Measurements from ENCODE around the gene KCNQ1. TPM values are rescaled to one million over a fixed set of nuclear protein-coding genes. Genes with fewer than 3 reads are reported as not detected.

The KCNQ1 gene
- total and polyA plus RNA-seq, 2 of the 13 experiments (the other 11 are each of a cell fraction or from before 2014, with no cell fraction given) = 0.02 to 0.08 TPM

- Histone ChIP-seq H3K79me2 (ENCODE audit: insufficient read depth, low read length) (no peaks in the 10 kb centered on the region), H4K20me1 (ENCODE audit: insufficient read depth, low read length) (no peaks in the 10 kb centered on the region), H2AFZ (ENCODE audit: low read length) (no peak overlapping the region), H3K4me1 (ENCODE audit: insufficient read depth, low read length) (peaks cover 5% of the 10 kb centered on the region; the same call in 1 of the 2 replicates), H3K27me3 (ENCODE audit: control insufficient read depth in 1 of 2, insufficient read depth in 2 of 2, low read length in 2 of 2) (peaks cover 10 to 78% of the 10 kb centered on the region in 2 experiments), H3K4me2 (ENCODE audit: low read depth, low read length) (no peak overlapping the region), H3K27ac (ENCODE audit: extremely low read length, insufficient read depth, low read length) (no peak overlapping the region), H3K4me3 (replicated peaks in 1 of 3; ENCODE audit: insufficient read depth in 1 of 3, low read depth in 2 of 3, low read length in 3 of 3) (no peak overlapping the region), H3K9me3 (ENCODE audit: low read length) (no peaks in the 10 kb centered on the region), H3K9ac (ENCODE audit: insufficient read depth, low read depth, low read length) (no peak overlapping the region), H3K36me3 (replicated peaks in 1 of 2; ENCODE audit: control insufficient read depth in 1 of 2, insufficient read depth in 2 of 2, low read length in 2 of 2) (no peaks in the 10 kb centered on the region)
- POLR2A ChIA-PET = interaction anchor here (1.7 kb wide), 1 partner anchor 17 kb away, joined by 11 read pairs; no protein-coding TSS in a partner anchor
- BruUV-seq (replicated peaks) = no TSS peak
- intact Hi-C loops (cut with micrococcal nuclease; ENCODE audit: unreplicated experiment) (no loop called here), in situ Hi-C loops (cut with HindIII; ENCODE audit: extremely low pct_ligation_motif_present, low pct_unique_long_range_greater_than_20kb) (loop anchor here (25.0 kb wide), 1 partner anchor 537 kb away; no protein-coding TSS in a partner anchor)
- CTCF ChIA-PET (ENCODE audit: low intra/inter-chr PET ratio, low total read pairs) = no interaction called here
- peak; percentile 79 for TF ChIP-seq ZNF768 (CRISPR knock-in tag; IDR thresholded peaks at IDR 0.05)
- no peak for TF ChIP-seq NFE2L1 (CRISPR knock-in tag; IDR thresholded peaks at IDR 0.05; ENCODE audit: borderline replicate concordance)
- TF ChIP-seq ZC3H4 (CRISPR knock-in tag; IDR thresholded peaks at IDR 0.05; ENCODE audit: borderline replicate concordance) = no peak
- TF ChIP-seq ZNF20 (CRISPR knock-in tag; IDR thresholded peaks at IDR 0.05) = no peak
- TF ChIP-seq KLF16 (CRISPR knock-in tag; IDR thresholded peaks at IDR 0.05) = no peak
- no peak for TF ChIP-seq SMARCE1 (IDR thresholded peaks at IDR 0.05; ENCODE audit: borderline replicate concordance)
- TF ChIP-seq MNT (IDR thresholded peaks at IDR 0.05) = no peak
- 85% methylated on average over 14 of the region's 17 CpGs for WGBS (ENCODE audit: low lambda C conversion rate)
- no peak for FAIRE-seq
- ATAC-seq = no peak
- no peak for DNase-seq (ENCODE audit: low spot score)
These were observed 304.2 kb downstream of the KCNQ1 start for GRCh38 chr11:2748814-2749554.

All from HepG2 (cell line).